Measurements from ENCODE around the gene SETD2.
"Not testable (repeated sequence)": the region's sequence is repeated elsewhere in the genome, so short reads cannot be mapped to it uniquely, and the experiment has no call there.

Gene SETD2

GRCh38 chr3:47149339-47149933 is 14.5 kb downstream of the SETD2 start:
- DNase-seq (ENCODE audit: low read depth in 2 of 2): no peak

- no peak for DNase-seq (ENCODE audit: low read depth in 2 of 2)
These were observed 18.6 kb downstream of the SETD2 start for GRCh38 chr3:47145272-47145671.

GRCh38 chr3:47143068-47143467 is 20.8 kb downstream of the SETD2 start:
- no peak for DNase-seq (ENCODE audit: low read depth in 2 of 2)

GRCh38 chr3:47142536-47142935 is 21.4 kb downstream of the SETD2 start:
- DNase-seq (ENCODE audit: low read depth in 2 of 2): not testable (repeated sequence)

GRCh38 chr3:47140973-47141461 is 22.9 kb downstream of the SETD2 start:
- DNase-seq (ENCODE audit: low read depth in 2 of 2): not testable (repeated sequence)

GRCh38 chr3:47140553-47140952 is 23.4 kb downstream of the SETD2 start:
- DNase-seq (ENCODE audit: low read depth in 2 of 2): not testable (repeated sequence)

GRCh38 chr3:47134311-47134710 is 29.6 kb downstream of the SETD2 start:
- DNase-seq (ENCODE audit: low read depth in 2 of 2): no peak

GRCh38 chr3:47133641-47134040 is 30.3 kb downstream of the SETD2 start:
- no peak for DNase-seq (ENCODE audit: low read depth in 2 of 2)

GRCh38 chr3:47130557-47130956 is 33.4 kb downstream of the SETD2 start:
- no peak for DNase-seq (ENCODE audit: low read depth in 2 of 2)

GRCh38 chr3:47128137-47128536 is 35.8 kb downstream of the SETD2 start:
- DNase-seq (ENCODE audit: low read depth in 2 of 2): no peak

GRCh38 chr3:47123857-47124256 is 40.1 kb downstream of the SETD2 start:
- no peak for DNase-seq (ENCODE audit: low read depth in 2 of 2)

GRCh38 chr3:47121409-47121808 is 42.5 kb downstream of the SETD2 start:
- DNase-seq (ENCODE audit: low read depth in 2 of 2): no peak

- DNase-seq (ENCODE audit: low read depth in 2 of 2): no peak
These were observed 43.8 kb downstream of the SETD2 start for GRCh38 chr3:47120138-47120537.

- DNase-seq (ENCODE audit: low read depth in 2 of 2): not testable (repeated sequence)
These were observed 44.5 kb downstream of the SETD2 start for GRCh38 chr3:47119387-47119786.

GRCh38 chr3:47117807-47118364 is 46.0 kb downstream of the SETD2 start:
- no peak for DNase-seq (ENCODE audit: low read depth in 2 of 2)

GRCh38 chr3:47115524-47115923 is 48.4 kb downstream of the SETD2 start:
- DNase-seq (ENCODE audit: low read depth in 2 of 2): not testable (repeated sequence)

- DNase-seq (ENCODE audit: low read depth in 2 of 2): no peak
These were observed 50.1 kb downstream of the SETD2 start for GRCh38 chr3:47113669-47114365.

GRCh38 chr3:47112997-47113396 is 50.9 kb downstream of the SETD2 start:
- no peak for DNase-seq (ENCODE audit: low read depth in 2 of 2)

- DNase-seq (ENCODE audit: low read depth in 2 of 2): no peak
These were observed 54.5 kb downstream of the SETD2 start for GRCh38 chr3:47109393-47109792.

GRCh38 chr3:47108546-47108945 is 55.4 kb downstream of the SETD2 start:
- DNase-seq (ENCODE audit: low read depth in 2 of 2): no peak

- no peak for DNase-seq (ENCODE audit: low read depth in 2 of 2)
These were observed 59.7 kb downstream of the SETD2 start for GRCh38 chr3:47104259-47104658.

- DNase-seq (ENCODE audit: low read depth in 2 of 2): no peak
These were observed 60.3 kb downstream of the SETD2 start for GRCh38 chr3:47103619-47104018.

- no peak for DNase-seq (ENCODE audit: low read depth in 2 of 2)
These were observed 61.8 kb downstream of the SETD2 start for GRCh38 chr3:47102081-47102600.

Measured in stimulated activated CD8-positive, alpha-beta memory T cell treated with anti-CD3 and anti-CD28 coated beads, Interleukin-2, amount 100 ng/mL, for 48 hours (primary cell).